Esophagus squamous epithelium (tissue), 4 donors: ENCODE results near the gene VSX2.

Source experiments
- POLR2A ChIP-seq, 4 donors: fragments of 450-650 bp; IDR thresholded peaks; one replicate each; pipeline ENCODE4 v1.6.1; 2017; ENCODE audit warnings: antibody characterized with exemption in 4 of 4, mild to moderate bottlenecking in 4 of 4, moderate library complexity in 3 of 4
- TF ChIP-seq, protein P1 (sequence below), 6 experiments: fragments of 450-650 bp in 4 of 6; fragments of 200-600 bp in 2 of 6; sonication (generic) in 2 of 6; IDR thresholded peaks; one replicate each; pipeline ENCODE4 v1.5.1; 2016 to 2019; ENCODE audit warnings: antibody characterized with exemption in 6 of 6, mild to moderate bottlenecking in 4 of 6, moderate library complexity in 4 of 6

DNA sequence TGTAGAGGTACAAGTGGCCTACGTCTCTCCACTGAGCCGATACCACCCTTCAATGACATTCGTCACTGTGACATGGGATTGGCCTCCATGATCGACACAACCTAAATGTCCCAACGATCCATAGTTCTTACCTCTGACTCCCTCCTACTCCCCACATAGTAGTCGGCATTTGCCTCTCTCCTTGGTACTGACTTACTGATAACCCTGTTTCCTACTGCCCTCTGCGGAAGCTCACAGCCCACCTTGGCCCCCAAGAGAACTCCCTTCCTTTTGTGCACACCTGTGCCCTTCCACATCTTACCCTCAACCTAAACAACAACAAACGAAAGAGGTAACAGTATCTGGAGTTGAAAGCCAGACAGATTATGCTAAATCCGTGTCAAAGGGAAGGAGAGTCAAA is 23.9 kb downstream of the VSX2 start:
- TF ChIP-seq, protein P1, sequence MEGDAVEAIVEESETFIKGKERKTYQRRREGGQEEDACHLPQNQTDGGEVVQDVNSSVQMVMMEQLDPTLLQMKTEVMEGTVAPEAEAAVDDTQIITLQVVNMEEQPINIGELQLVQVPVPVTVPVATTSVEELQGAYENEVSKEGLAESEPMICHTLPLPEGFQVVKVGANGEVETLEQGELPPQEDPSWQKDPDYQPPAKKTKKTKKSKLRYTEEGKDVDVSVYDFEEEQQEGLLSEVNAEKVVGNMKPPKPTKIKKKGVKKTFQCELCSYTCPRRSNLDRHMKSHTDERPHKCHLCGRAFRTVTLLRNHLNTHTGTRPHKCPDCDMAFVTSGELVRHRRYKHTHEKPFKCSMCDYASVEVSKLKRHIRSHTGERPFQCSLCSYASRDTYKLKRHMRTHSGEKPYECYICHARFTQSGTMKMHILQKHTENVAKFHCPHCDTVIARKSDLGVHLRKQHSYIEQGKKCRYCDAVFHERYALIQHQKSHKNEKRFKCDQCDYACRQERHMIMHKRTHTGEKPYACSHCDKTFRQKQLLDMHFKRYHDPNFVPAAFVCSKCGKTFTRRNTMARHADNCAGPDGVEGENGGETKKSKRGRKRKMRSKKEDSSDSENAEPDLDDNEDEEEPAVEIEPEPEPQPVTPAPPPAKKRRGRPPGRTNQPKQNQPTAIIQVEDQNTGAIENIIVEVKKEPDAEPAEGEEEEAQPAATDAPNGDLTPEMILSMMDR (IDR thresholded peaks at IDR 0.05): no peak
- TF ChIP-seq POLR2A (IDR thresholded peaks at IDR 0.05): no peak
